Osteocyte (in vitro differentiated cells): ENCODE data around the gene DNAH11. TPM values are rescaled to one million over a fixed set of nuclear protein-coding genes. Genes with fewer than 3 reads are reported as not detected.
"Not testable (repeated sequence)": the region's sequence is repeated elsewhere in the genome, so short reads cannot be mapped to it uniquely, and the experiment has no call there.

Experiments
- DNase-seq: peaks from one replicate; pipeline ENCODE4 v3.0.0; 2021; ENCODE audit warnings: mixed read lengths; ENCODE audit not compliant: unreplicated experiment; ENCODE audit errors: extremely low spot score
- H3K27ac Mint-ChIP-seq: one replicate; pipeline ENCODE4 v1.8.0; 2021; ENCODE audit warnings: mild to moderate bottlenecking, mixed read lengths; ENCODE audit not compliant: unreplicated experiment
- H3K27me3 Mint-ChIP-seq: one replicate; pipeline ENCODE4 v1.8.0; 2021; ENCODE audit warnings: mixed read lengths; ENCODE audit not compliant: unreplicated experiment
- H3K36me3 Mint-ChIP-seq: one replicate; pipeline ENCODE4 v1.8.0; 2021; ENCODE audit warnings: mixed read lengths; ENCODE audit not compliant: unreplicated experiment
- H3K4me1 Mint-ChIP-seq: one replicate; pipeline ENCODE4 v1.8.0; 2021; ENCODE audit warnings: mixed read lengths; ENCODE audit not compliant: unreplicated experiment
- H3K4me3 Mint-ChIP-seq: one replicate; pipeline ENCODE4 v1.8.0; 2021; ENCODE audit warnings: mild to moderate bottlenecking, moderate library complexity, mixed read lengths; ENCODE audit not compliant: unreplicated experiment
- H3K9me3 Mint-ChIP-seq: one replicate; pipeline ENCODE4 v1.8.0; 2021; ENCODE audit warnings: mixed read lengths; ENCODE audit not compliant: unreplicated experiment
- CTCF ChIP-seq: fragments of 200-600 bp; sonication (generic); IDR thresholded peaks from 2 replicates; pipeline ENCODE4 v1.5.0; 2021; ENCODE audit warnings: antibody characterized with exemption, mild to moderate bottlenecking, moderate library complexity
- total RNA-seq: library from RNA; stranded (reverse); gene quantifications from 2 replicates; pipeline ENCODE4 v1.2.1, GENCODE V29; 2021

DNAH11 gene
- total RNA-seq, 1 donor from 2014 or later: not detected

- Mint-ChIP-seq H3K27ac (no peak overlapping the region), H3K4me3 (no peak overlapping the region), H3K9me3 (no peaks in the 10 kb centered on the region), H3K36me3 (no peaks in the 10 kb centered on the region), H3K4me1 (no peaks in the 10 kb centered on the region), H3K27me3 (no peaks in the 10 kb centered on the region)
- TF ChIP-seq CTCF: no peak
- no peak for DNase-seq
Measured at GRCh38 chr7:21671859-21672258, 129.0 kb downstream of the DNAH11 start.

- peaks cover 6% of the 10 kb centered on the region for H3K9me3 Mint-ChIP-seq
- H3K4me3 Mint-ChIP-seq: no peak overlapping the region
- TF ChIP-seq CTCF: no peak
- H3K36me3 Mint-ChIP-seq: no peaks in the 10 kb centered on the region
- H3K27ac Mint-ChIP-seq: no peak overlapping the region
- H3K27me3 Mint-ChIP-seq: no peaks in the 10 kb centered on the region
- no peak for DNase-seq
- H3K4me1 Mint-ChIP-seq: no peaks in the 10 kb centered on the region
Measured at GRCh38 chr7:21675255-21675654, 132.4 kb downstream of the DNAH11 start.

- Mint-ChIP-seq H3K27me3 (no peaks in the 10 kb centered on the region), H3K9me3 (no peaks in the 10 kb centered on the region), H3K27ac (no peak overlapping the region), H3K4me1 (no peaks in the 10 kb centered on the region), H3K4me3 (no peak overlapping the region), H3K36me3 (no peaks in the 10 kb centered on the region)
- no peak for TF ChIP-seq CTCF
- no peak for DNase-seq
Measured at GRCh38 chr7:21690705-21691104, 147.9 kb downstream of the DNAH11 start.

- H3K27me3 Mint-ChIP-seq, DNase-seq, H3K27ac Mint-ChIP-seq, H3K9me3 Mint-ChIP-seq, H3K4me3 Mint-ChIP-seq, H3K4me1 Mint-ChIP-seq, H3K36me3 Mint-ChIP-seq: not testable (repeated sequence)
Measured at GRCh38 chr7:21691146-21691545, 148.3 kb downstream of the DNAH11 start.

- H3K4me3 Mint-ChIP-seq, H3K36me3 Mint-ChIP-seq, H3K27ac Mint-ChIP-seq, H3K4me1 Mint-ChIP-seq, H3K27me3 Mint-ChIP-seq, H3K9me3 Mint-ChIP-seq, DNase-seq: not testable (repeated sequence)
Measured at GRCh38 chr7:21700587-21700986, 157.7 kb downstream of the DNAH11 start.

GRCh38 chr7:21702303-21702702, 159.5 kb downstream of the DNAH11 start:
- no peak for DNase-seq
- Mint-ChIP-seq H3K27ac (no peak overlapping the region), H3K4me1 (no peaks in the 10 kb centered on the region), H3K4me3 (no peak overlapping the region), H3K9me3 (no peaks in the 10 kb centered on the region), H3K36me3 (no peaks in the 10 kb centered on the region), H3K27me3 (no peaks in the 10 kb centered on the region)
- TF ChIP-seq CTCF: no peak
